Astrocyte of the cerebellum (primary cell): ENCODE results near the gene LILRB5.

Source experiments
- DNase-seq: peaks from one replicate; pipeline ENCODE4 v3.0.0-alpha.2; 2011; ENCODE audit warnings: low read depth
- H3K4me3 ChIP-seq: 2 replicates; pipeline ENCODE4 v1.5.1; 2011; ENCODE audit warnings: mild to moderate bottlenecking, low read depth, low read length, moderate library complexity
- in situ Hi-C: cut with HindIII; loops from 2 replicates; pipeline ENCODE4 v1.10.0; 2017; ENCODE audit warnings: low sequenced_read_pairs
- TF ChIP-seq, protein P1 (sequence below): IDR thresholded peaks from 2 replicates; pipeline ENCODE4 v1.5.1; 2012; ENCODE audit warnings: low read length, low read depth, moderate library complexity, mild to moderate bottlenecking; ENCODE audit errors: missing control alignments

The LILRB5 gene

DNA sequence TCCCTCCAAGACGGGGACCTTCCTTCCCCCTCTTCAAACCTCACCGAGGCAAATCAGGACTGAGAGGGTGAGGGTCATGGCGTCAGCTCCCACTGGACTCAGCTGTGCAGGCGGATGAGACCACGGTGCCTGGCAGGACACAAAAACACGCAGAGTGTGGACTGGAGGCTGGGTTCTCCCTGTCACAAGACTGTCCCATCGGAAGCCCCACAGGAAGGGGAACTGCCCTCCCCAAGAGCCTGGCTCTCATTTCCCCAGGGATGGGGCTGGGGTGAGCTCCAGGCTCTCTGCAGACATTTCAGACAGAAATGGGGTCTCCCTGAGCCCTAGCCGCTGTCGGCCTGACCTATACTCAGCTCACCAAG, at the start of gene LILRB5:
TSS of gene LILRB5 (minus strand) at position 158 of the 365 bp plus-strand sequence. CDS start at position 78, 80 bp downstream.
- in situ Hi-C loops, result no loop called here
- TF ChIP-seq, protein P1, sequence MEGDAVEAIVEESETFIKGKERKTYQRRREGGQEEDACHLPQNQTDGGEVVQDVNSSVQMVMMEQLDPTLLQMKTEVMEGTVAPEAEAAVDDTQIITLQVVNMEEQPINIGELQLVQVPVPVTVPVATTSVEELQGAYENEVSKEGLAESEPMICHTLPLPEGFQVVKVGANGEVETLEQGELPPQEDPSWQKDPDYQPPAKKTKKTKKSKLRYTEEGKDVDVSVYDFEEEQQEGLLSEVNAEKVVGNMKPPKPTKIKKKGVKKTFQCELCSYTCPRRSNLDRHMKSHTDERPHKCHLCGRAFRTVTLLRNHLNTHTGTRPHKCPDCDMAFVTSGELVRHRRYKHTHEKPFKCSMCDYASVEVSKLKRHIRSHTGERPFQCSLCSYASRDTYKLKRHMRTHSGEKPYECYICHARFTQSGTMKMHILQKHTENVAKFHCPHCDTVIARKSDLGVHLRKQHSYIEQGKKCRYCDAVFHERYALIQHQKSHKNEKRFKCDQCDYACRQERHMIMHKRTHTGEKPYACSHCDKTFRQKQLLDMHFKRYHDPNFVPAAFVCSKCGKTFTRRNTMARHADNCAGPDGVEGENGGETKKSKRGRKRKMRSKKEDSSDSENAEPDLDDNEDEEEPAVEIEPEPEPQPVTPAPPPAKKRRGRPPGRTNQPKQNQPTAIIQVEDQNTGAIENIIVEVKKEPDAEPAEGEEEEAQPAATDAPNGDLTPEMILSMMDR, result no peak
- DNase-seq, result no peak
- no peak within 1 kb of the TSS for H3K4me3 ChIP-seq

GRCh38 chr19:54305141-54305540, 48.1 kb upstream of the LILRB5 start:
- in situ Hi-C loops, result no loop called here
- TF ChIP-seq, protein P1, result no peak
- no peak overlapping the region for H3K4me3 ChIP-seq
- DNase-seq, result no peak

GRCh38 chr19:54302257-54302656, 45.2 kb upstream of the LILRB5 start:
- in situ Hi-C loops, result no loop called here
- H3K4me3 ChIP-seq, result no peak overlapping the region

DNA sequence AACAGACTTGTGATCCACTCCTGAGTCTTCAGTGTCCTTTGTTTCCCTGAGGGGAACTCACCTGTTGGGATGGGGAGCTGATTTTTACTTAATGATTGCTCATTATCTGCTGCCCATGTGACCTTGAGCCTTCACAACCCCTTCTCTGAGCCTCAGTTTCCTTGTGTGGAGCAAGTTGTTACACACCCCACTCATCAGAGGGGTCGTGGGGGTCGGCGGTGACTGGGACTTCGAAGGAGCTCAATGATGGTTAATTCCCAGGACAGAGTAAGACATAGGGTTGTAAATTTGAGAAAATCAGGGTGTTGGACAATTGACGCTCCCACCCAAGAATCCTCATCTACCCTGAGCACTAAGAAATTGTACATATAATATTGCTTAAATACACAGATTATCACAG, 42.4 kb upstream of the LILRB5 start:
- TF ChIP-seq, protein P1, result no peak
- in situ Hi-C loops, result no loop called here

More at GRCh38 chr19:54302257-54302656, 45.2 kb upstream of the LILRB5 start:
- TF ChIP-seq, protein P1, result no peak
- no peak for DNase-seq

DNA sequence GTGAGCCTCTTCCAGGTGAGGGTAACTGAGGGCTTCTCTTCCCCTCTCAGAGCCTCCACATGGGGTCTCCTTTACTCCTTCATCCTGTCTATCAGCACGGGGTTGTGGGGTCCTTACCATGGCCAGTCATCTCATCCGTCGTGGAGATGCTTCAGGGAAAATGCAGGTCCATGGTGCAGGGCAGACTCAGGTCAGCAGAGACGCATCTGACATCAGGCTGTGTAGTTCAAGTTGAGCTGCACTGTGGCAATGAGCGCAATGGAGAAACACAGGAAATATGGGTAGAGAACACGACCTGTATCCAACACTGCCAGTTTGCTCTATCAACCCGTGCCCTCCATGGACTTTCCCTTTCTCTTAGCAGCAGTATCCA, 42.0 kb upstream of the LILRB5 start:
- no peak for DNase-seq
- H3K4me3 ChIP-seq, result no peak overlapping the region
- in situ Hi-C loops, result no loop called here
- TF ChIP-seq, protein P1, result no peak

More for the DNA sequence above, 42.4 kb upstream of the LILRB5 start:
- DNase-seq, result no peak
- no peak overlapping the region for H3K4me3 ChIP-seq

DNA sequence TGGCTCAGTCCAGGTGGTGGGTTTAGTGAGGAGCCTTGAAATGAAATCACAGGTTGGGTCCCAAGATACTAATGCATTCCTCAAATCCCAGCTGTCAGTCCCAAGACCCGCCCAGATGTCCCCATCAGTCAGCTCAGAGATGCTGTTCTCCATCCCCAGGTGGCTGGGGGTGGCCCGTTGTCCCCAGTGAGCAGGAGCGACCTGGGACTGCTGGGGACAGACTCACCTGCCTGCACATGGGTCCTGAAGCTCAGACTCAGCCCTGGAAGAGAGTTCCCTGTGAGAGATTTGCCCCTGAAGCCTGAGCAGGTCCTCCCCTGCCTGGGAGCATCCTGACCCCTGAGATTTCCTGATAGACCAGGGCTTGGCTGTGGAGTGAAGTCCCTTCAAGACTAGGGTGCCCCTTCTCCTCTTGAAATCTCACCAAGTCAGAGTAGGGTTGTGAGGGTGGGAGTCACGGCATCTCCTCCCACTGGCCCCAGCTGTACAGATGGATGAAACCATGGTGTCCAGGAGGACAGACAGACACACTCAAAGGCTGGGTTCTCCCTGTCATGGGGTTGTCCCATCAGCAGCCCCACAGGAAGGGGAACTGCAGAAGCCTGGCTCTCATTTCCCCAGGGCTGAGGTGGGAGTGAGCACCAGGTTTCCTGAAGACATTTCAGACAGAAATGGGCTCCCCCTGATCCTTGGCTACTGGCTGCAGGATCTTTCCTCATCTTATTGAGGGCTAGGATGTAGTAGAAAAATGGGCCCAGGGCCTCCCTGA, 41.5 kb upstream of the LILRB5 start:
- TF ChIP-seq, protein P1, result no peak
- no peak overlapping the region for H3K4me3 ChIP-seq
- DNase-seq, result no peak
- in situ Hi-C loops, result no loop called here
